ENCODE measurements around the gene CHST15.
"Not testable (repeated sequence)": the region's sequence is repeated elsewhere in the genome, so short reads cannot be mapped to it uniquely, and the experiment has no call there.

The CHST15 gene

DNA sequence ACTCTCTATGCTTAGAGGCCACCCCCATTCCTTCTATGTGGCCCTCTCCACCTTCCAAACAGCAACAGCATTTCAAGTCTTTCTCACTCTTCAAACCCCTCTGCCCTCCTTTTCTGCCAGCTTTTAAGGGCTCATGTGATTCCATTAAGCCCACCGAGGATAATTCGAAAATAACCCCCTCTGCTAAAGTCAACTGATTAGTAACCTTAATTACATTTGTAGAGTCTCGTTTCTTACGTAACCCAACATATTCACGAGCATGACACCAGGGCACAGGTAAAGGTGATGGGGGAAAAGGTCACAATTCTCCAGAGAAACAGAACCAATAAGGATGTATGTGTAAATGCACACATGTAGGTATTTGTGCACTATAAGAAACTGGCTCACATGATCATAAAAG lies 6.7 kb upstream of the CHST15 start:
- Mint-ChIP-seq H3K4me3 (no peak overlapping the region), H3K4me1 (peaks cover 20% of the 10 kb centered on the region), H3K9me3 (peaks cover 8% of the 10 kb centered on the region), H3K27ac (peak overlapping the region; percentile 23), H3K27me3 (ENCODE audit: low read depth, poor library complexity) (peaks cover 39% of the 10 kb centered on the region), H3K36me3 (ENCODE audit: low read depth) (no peaks in the 10 kb centered on the region)
- DNase-seq: no peak
- TF ChIP-seq, protein P1, sequence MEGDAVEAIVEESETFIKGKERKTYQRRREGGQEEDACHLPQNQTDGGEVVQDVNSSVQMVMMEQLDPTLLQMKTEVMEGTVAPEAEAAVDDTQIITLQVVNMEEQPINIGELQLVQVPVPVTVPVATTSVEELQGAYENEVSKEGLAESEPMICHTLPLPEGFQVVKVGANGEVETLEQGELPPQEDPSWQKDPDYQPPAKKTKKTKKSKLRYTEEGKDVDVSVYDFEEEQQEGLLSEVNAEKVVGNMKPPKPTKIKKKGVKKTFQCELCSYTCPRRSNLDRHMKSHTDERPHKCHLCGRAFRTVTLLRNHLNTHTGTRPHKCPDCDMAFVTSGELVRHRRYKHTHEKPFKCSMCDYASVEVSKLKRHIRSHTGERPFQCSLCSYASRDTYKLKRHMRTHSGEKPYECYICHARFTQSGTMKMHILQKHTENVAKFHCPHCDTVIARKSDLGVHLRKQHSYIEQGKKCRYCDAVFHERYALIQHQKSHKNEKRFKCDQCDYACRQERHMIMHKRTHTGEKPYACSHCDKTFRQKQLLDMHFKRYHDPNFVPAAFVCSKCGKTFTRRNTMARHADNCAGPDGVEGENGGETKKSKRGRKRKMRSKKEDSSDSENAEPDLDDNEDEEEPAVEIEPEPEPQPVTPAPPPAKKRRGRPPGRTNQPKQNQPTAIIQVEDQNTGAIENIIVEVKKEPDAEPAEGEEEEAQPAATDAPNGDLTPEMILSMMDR (IDR thresholded peaks at IDR 0.05): no peak

DNA sequence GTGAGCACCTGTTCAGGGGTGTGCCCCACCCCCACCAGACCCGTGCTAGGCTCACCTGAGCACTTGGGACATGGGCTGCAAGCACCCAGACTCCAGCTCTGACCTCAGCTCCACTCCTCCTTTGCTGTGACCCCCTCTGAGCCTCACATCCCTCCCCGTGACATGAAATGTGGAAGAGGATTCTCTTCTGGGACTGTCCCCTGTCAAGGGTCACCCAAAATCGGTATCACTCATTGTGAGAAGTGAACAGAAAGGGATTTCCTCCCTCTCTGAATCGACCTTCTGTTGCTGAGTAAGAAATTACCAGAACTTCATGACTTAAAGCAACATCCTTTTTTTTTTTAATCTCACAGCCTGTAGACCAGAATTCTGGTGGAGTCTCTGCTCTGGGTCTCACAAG lies 6.2 kb upstream of the CHST15 start:
- Mint-ChIP-seq H3K9me3 (peaks cover 8% of the 10 kb centered on the region), H3K4me1 (peaks cover 24% of the 10 kb centered on the region), H3K27me3 (ENCODE audit: low read depth, poor library complexity) (peaks cover 40% of the 10 kb centered on the region), H3K27ac (no peak overlapping the region), H3K36me3 (ENCODE audit: low read depth) (no peaks in the 10 kb centered on the region), H3K4me3 (no peak overlapping the region)
- DNase-seq: no peak
- TF ChIP-seq, protein P1 (IDR thresholded peaks at IDR 0.05): no peak

DNA sequence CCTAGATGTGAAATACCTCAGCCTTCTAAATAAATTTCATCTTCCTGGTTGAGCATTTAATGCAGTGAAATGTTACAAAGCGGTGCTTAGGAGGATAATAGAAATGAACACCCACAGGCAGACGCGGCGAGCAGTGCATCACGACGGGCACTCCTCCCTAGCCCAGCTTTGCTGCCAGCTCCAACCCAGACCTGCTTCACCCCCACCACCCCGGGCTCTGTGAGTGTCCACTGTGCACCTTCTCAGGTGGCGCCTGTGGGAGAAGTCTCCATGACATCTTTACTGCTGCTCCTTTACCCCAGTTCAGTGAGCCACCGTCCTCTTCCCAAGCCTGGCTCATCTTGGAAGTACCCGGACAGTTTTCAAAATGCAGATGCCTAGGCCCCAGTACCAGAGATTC lies 5.2 kb upstream of the CHST15 start:
- H3K27me3 Mint-ChIP-seq (ENCODE audit: low read depth, poor library complexity): peaks cover 47% of the 10 kb centered on the region

DNA sequence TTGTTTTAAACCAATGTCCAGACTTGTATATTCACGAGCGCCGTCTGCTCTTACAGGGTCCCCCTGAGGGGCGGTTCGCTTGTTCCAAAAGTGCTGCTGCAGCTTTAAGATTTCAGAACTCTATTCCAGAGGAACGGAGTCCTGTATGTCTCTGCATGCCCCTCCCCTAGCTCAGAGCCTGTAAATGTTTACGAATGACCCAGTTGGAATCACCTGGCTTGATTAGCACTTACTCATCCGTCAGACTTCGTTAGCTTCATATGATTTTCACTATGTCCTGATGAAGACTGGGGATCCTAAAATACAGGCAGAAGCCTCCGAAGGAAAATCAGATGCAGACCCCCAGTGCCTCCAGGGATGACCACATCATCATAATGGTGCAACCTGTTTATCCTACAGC lies 4.5 kb upstream of the CHST15 start:
- peaks cover 47% of the 10 kb centered on the region for H3K27me3 Mint-ChIP-seq (ENCODE audit: low read depth, poor library complexity)
- peaks cover 21% of the 10 kb centered on the region for H3K4me1 Mint-ChIP-seq
- H3K36me3 Mint-ChIP-seq (ENCODE audit: low read depth): no peaks in the 10 kb centered on the region
- TF ChIP-seq, protein P1 (IDR thresholded peaks at IDR 0.05): no peak
- no peak for DNase-seq
- no peak overlapping the region for H3K4me3 Mint-ChIP-seq
- H3K27ac Mint-ChIP-seq: no peak overlapping the region
- peaks cover 8% of the 10 kb centered on the region for H3K9me3 Mint-ChIP-seq

More for the DNA sequence above, 5.2 kb upstream of the CHST15 start:
- Mint-ChIP-seq H3K9me3 (peaks cover 8% of the 10 kb centered on the region), H3K27ac (no peak overlapping the region), H3K4me1 (peaks cover 21% of the 10 kb centered on the region), H3K4me3 (no peak overlapping the region), H3K36me3 (ENCODE audit: low read depth) (no peaks in the 10 kb centered on the region)
- DNase-seq: no peak
- TF ChIP-seq, protein P1 (IDR thresholded peaks at IDR 0.05): no peak

DNA sequence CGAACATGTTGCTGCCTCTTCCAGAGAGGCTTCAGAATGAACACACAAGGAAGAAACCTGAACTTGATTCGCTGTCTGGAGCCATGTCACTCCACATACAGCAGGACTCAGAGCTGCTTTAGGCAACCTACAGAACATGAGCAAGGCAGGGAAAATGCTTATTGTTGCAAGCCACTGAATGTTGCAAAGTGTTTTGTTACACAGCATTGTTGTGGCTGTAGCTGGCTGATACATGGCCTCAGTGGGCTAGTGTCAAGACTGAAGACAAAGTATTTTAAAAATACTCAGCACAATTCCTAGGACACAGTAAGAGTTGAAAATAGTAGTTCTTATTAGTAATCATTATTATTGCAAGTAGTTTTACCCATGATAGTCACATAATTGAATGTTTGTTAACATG lies 3.1 kb upstream of the CHST15 start:
- H3K4me1 Mint-ChIP-seq: peaks cover 21% of the 10 kb centered on the region
- peaks cover 48% of the 10 kb centered on the region for H3K27me3 Mint-ChIP-seq (ENCODE audit: low read depth, poor library complexity)
- TF ChIP-seq, protein P1 (IDR thresholded peaks at IDR 0.05): no peak
- peaks cover 8% of the 10 kb centered on the region for H3K9me3 Mint-ChIP-seq
- H3K4me3 Mint-ChIP-seq: no peak overlapping the region
- no peak overlapping the region for H3K27ac Mint-ChIP-seq
- no peak for DNase-seq
- no peaks in the 10 kb centered on the region for H3K36me3 Mint-ChIP-seq (ENCODE audit: low read depth)

DNA sequence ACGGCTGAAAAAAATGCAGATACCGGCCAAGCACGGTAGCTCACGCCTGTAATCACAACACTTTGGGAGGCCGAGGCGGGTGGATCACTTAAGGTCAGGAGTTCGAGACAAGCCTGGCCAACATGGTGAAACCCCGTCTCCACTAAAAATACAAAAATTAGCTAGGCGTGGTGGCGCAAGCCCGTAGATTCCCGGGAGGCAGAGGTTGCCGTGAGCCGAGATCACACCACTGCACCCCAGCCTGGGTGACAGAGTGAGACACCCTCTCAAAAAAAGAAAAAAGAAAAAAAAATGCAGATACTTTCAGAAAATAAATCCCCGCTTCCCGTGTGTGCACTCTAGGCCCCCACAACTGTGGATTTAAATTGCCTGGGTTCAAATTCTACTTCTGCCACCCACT lies 2.4 kb upstream of the CHST15 start:
- DNase-seq; H3K4me3 Mint-ChIP-seq; H3K36me3 Mint-ChIP-seq (ENCODE audit: low read depth); H3K27ac Mint-ChIP-seq; H3K9me3 Mint-ChIP-seq: not testable (repeated sequence)
- Mint-ChIP-seq H3K4me1 (peaks cover 27% of the 10 kb centered on the region), H3K27me3 (ENCODE audit: low read depth, poor library complexity) (peaks cover 55% of the 10 kb centered on the region)

All from nephron progenitor cell (in vitro differentiated cells).